ENCODE measurements around the gene TNFRSF12A. TPM values are rescaled to one million over a fixed set of nuclear protein-coding genes. Genes with fewer than 3 reads are reported as not detected.
A peak's percentile ranks its signal among the peaks of the same experiment; 100 is the strongest.

TNFRSF12A gene
- total and polyA plus RNA-seq, 2 of the 13 experiments (the other 11 are each of a cell fraction or from before 2014, with no cell fraction given), result 61.9 to 66.0 TPM

DNA sequence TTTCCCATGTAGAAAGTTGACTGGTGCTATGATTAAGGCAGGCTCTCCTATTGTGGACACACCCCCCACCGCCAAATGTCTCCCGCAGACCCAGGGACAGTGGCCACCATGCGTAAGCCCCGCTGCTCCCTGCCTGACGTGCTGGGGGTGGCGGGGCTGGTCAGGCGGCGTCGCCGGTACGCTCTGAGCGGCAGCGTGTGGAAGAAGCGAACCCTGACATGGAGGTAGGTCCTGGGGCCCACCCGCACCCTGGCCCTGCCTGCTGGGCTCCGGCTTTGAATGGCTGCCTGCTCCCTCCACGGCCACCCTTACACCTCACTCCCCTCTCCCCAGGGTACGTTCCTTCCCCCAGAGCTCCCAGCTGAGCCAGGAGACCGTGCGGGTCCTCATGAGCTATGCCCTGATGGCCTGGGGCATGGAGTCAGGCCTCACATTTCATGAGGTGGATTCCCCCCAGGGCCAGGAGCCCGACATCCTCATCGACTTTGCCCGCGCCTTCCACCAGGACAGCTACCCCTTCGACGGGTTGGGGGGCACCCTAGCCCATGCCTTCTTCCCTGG is 29.8 kb downstream of the TNFRSF12A start:
- intact Hi-C loops (cut with micrococcal nuclease; ENCODE audit: unreplicated experiment) (no loop called here), in situ Hi-C loops (cut with HindIII; ENCODE audit: extremely low pct_ligation_motif_present, low pct_unique_long_range_greater_than_20kb) (no loop called here)
- no peaks in the 10 kb centered on the region for H3K36me3 ChIP-seq (replicated peaks in 1 of 2; ENCODE audit: control insufficient read depth in 1 of 2, insufficient read depth in 2 of 2, low read length in 2 of 2)
- WGBS (ENCODE audit: low lambda C conversion rate), result 59% methylated on average over 12 of the region's 26 CpGs
- peaks cover 10 to 58% of the 10 kb centered on the region in 2 experiments for H3K27me3 ChIP-seq (ENCODE audit: control insufficient read depth in 1 of 2, insufficient read depth in 2 of 2, low read length in 2 of 2)
- no TSS peak for BruUV-seq (replicated peaks)
- no peaks in the 10 kb centered on the region for H4K20me1 ChIP-seq (ENCODE audit: insufficient read depth, low read length)
- H3K4me1 ChIP-seq (ENCODE audit: insufficient read depth, low read length), result peaks cover 9% of the 10 kb centered on the region
- H3K4me3 ChIP-seq (replicated peaks in 1 of 3; ENCODE audit: insufficient read depth in 1 of 3, low read depth in 2 of 3, low read length in 3 of 3), result no peak overlapping the region
- no peak overlapping the region for H3K27ac ChIP-seq (ENCODE audit: extremely low read length, insufficient read depth, low read length)
- H3K9ac ChIP-seq (ENCODE audit: insufficient read depth, low read depth, low read length), result no peak overlapping the region
- H3K79me2 ChIP-seq (ENCODE audit: insufficient read depth, low read length), result no peaks in the 10 kb centered on the region
- no peaks in the 10 kb centered on the region for H3K9me3 ChIP-seq (ENCODE audit: low read length)
- no peak overlapping the region for H2AFZ ChIP-seq (ENCODE audit: low read length)
- ATAC-seq (no peak), FAIRE-seq (no peak), DNase-seq (ENCODE audit: low spot score) (no peak)
- no peak overlapping the region for H3K4me2 ChIP-seq (ENCODE audit: low read depth, low read length)
- ChIA-PET POLR2A (interaction anchor here (1.4 kb wide), 1 partner anchor 9 kb away, joined by 3 read pairs; no protein-coding TSS in a partner anchor), CTCF (ENCODE audit: low intra/inter-chr PET ratio, low total read pairs) (no interaction called here)
- TF ChIP-seq AGO2 (optimal IDR thresholded peaks at IDR 0.05; ENCODE audit: low read depth, low read length) (peak; percentile 19), PRMT3 (CRISPR knock-in tag; IDR thresholded peaks at IDR 0.05; ENCODE audit: borderline replicate concordance, low read depth) (no peak), MIER2 (CRISPR knock-in tag; IDR thresholded peaks at IDR 0.05) (no peak), ZSCAN22 (CRISPR knock-in tag; IDR thresholded peaks at IDR 0.05) (no peak), ZNF782 (CRISPR knock-in tag; IDR thresholded peaks at IDR 0.05; ENCODE audit: borderline replicate concordance) (no peak)
- TF ChIP-seq, protein P1, sequence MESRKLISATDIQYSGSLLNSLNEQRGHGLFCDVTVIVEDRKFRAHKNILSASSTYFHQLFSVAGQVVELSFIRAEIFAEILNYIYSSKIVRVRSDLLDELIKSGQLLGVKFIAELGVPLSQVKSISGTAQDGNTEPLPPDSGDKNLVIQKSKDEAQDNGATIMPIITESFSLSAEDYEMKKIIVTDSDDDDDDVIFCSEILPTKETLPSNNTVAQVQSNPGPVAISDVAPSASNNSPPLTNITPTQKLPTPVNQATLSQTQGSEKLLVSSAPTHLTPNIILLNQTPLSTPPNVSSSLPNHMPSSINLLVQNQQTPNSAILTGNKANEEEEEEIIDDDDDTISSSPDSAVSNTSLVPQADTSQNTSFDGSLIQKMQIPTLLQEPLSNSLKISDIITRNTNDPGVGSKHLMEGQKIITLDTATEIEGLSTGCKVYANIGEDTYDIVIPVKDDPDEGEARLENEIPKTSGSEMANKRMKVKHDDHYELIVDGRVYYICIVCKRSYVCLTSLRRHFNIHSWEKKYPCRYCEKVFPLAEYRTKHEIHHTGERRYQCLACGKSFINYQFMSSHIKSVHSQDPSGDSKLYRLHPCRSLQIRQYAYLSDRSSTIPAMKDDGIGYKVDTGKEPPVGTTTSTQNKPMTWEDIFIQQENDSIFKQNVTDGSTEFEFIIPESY (CRISPR knock-in tag; IDR thresholded peaks at IDR 0.05), result peak; percentile 9; the same call in 1 of the 2 replicates

DNA sequence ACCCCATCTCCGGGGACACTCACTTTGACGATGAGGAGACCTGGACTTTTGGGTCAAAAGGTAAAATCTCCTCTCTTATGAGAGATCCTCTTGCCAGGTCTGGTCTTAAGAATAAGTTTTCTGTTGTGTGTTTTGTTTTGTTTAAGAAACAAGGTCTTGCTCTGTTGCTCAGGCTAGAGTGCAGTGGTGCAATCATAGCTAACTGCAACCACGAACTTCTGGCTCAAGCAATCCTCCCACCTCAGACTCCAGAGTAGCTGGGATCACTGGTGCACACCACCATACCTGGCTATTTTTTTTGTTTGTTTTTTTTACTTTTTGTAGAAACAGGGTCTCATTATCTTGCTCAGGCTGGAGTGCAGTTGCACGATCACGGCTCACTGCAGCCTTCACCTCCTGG is 30.3 kb downstream of the TNFRSF12A start:
- Histone ChIP-seq H3K9me3 (ENCODE audit: low read length) (no peaks in the 10 kb centered on the region), H3K4me1 (ENCODE audit: insufficient read depth, low read length) (peaks cover 5% of the 10 kb centered on the region; the same call in 1 of the 2 replicates), H3K79me2 (ENCODE audit: insufficient read depth, low read length) (no peaks in the 10 kb centered on the region), H3K4me3 (replicated peaks in 1 of 3; ENCODE audit: insufficient read depth in 1 of 3, low read depth in 2 of 3, low read length in 3 of 3) (no peak overlapping the region), H2AFZ (ENCODE audit: low read length) (no peak overlapping the region), H3K27ac (ENCODE audit: extremely low read length, insufficient read depth, low read length) (no peak overlapping the region), H3K27me3 (ENCODE audit: control insufficient read depth in 1 of 2, insufficient read depth in 2 of 2, low read length in 2 of 2) (peaks cover 10 to 55% of the 10 kb centered on the region in 2 experiments), H3K9ac (ENCODE audit: insufficient read depth, low read depth, low read length) (no peak overlapping the region), H4K20me1 (ENCODE audit: insufficient read depth, low read length) (no peaks in the 10 kb centered on the region), H3K4me2 (ENCODE audit: low read depth, low read length) (no peak overlapping the region), H3K36me3 (replicated peaks in 1 of 2; ENCODE audit: control insufficient read depth in 1 of 2, insufficient read depth in 2 of 2, low read length in 2 of 2) (no peaks in the 10 kb centered on the region)
- FAIRE-seq (no peak), ATAC-seq (no peak), DNase-seq (ENCODE audit: low spot score) (no peak)
- in situ Hi-C loops (cut with HindIII; ENCODE audit: extremely low pct_ligation_motif_present, low pct_unique_long_range_greater_than_20kb) (no loop called here), intact Hi-C loops (cut with micrococcal nuclease; ENCODE audit: unreplicated experiment) (no loop called here)
- TF ChIP-seq, protein P2, sequence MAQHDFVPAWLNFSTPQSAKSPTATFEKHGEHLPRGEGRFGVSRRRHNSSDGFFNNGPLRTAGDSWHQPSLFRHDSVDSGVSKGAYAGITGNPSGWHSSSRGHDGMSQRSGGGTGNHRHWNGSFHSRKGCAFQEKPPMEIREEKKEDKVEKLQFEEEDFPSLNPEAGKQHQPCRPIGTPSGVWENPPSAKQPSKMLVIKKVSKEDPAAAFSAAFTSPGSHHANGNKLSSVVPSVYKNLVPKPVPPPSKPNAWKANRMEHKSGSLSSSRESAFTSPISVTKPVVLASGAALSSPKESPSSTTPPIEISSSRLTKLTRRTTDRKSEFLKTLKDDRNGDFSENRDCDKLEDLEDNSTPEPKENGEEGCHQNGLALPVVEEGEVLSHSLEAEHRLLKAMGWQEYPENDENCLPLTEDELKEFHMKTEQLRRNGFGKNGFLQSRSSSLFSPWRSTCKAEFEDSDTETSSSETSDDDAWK (CRISPR knock-in tag; IDR thresholded peaks at IDR 0.05), result no peak
- TF ChIP-seq AGO1 (IDR thresholded peaks at IDR 0.05; ENCODE audit: low read depth, low read length, poor library complexity, severe bottlenecking) (no peak), NFRKB (IDR thresholded peaks at IDR 0.05) (no peak), ZNF7 (CRISPR knock-in tag; IDR thresholded peaks at IDR 0.05) (no peak), ZNF296 (CRISPR knock-in tag; conservative IDR thresholded peaks at IDR 0.05) (no peak), ZFP62 (CRISPR knock-in tag; IDR thresholded peaks at IDR 0.05) (no peak), ARNTL (CRISPR knock-in tag; IDR thresholded peaks at IDR 0.05) (no peak), ZNF282 (IDR thresholded peaks at IDR 0.05; ENCODE audit: partially characterized antibody) (no peak)
- TF ChIP-seq, protein P3, sequence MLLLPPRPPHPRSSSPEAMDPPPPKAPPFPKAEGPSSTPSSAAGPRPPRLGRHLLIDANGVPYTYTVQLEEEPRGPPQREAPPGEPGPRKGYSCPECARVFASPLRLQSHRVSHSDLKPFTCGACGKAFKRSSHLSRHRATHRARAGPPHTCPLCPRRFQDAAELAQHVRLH (CRISPR knock-in tag; IDR thresholded peaks at IDR 0.05; ENCODE audit: borderline replicate concordance, low read depth), result no peak
- 19% methylated on average over 5 of the region's 5 CpGs for WGBS (ENCODE audit: low lambda C conversion rate)
- ChIA-PET POLR2A (interaction anchor here (1.4 kb wide), 1 partner anchor 9 kb away, joined by 3 read pairs; no protein-coding TSS in a partner anchor), CTCF (ENCODE audit: low intra/inter-chr PET ratio, low total read pairs) (no interaction called here)
- no TSS peak for BruUV-seq (replicated peaks)

Data from HepG2 (cell line).